ENCODE measurements around the gene CCDC77. TPM values are rescaled to one million over a fixed set of nuclear protein-coding genes. Genes with fewer than 3 reads are reported as not detected.

Gene CCDC77
- total and polyA plus RNA-seq, 2 donors (not counting 3 experiments of a cell fraction or from before 2014, with no cell fraction given) = 4.1 to 12.9 TPM

- Histone ChIP-seq H3K9me1 (replicated peaks; ENCODE audit: control insufficient read depth, extremely low read depth, insufficient read depth, low read length) (no peaks in the 10 kb centered on the region), H3K36me3 (ENCODE audit: control insufficient read depth in 2 of 2, extremely low read depth in 1 of 2, insufficient read depth in 2 of 2, low read length in 2 of 2) (no peaks in the 10 kb centered on the region), H2AFZ (ENCODE audit: low read depth, low read length) (no peak overlapping the region), H3K4me1 (ENCODE audit: control insufficient read depth, extremely low read depth, insufficient read depth, low read length) (no peaks in the 10 kb centered on the region), H3K27ac (ENCODE audit: insufficient read depth, low read depth, low read length) (no peak overlapping the region), H3K4me3 (replicated peaks in 1 of 3; ENCODE audit: insufficient read depth in 1 of 3, low read depth in 1 of 3, low read length in 3 of 3) (no peak overlapping the region), H3K79me2 (ENCODE audit: control insufficient read depth, insufficient read depth, low read length) (no peaks in the 10 kb centered on the region), H3K4me2 (ENCODE audit: insufficient read depth, low read length) (no peak overlapping the region), H3K27me3 (ENCODE audit: control insufficient read depth in 2 of 2, insufficient read depth in 2 of 2, low read length in 2 of 2) (peaks cover 33 to 36% of the 10 kb centered on the region in 2 experiments), H4K20me1 (replicated peaks; ENCODE audit: control insufficient read depth, extremely low read depth, insufficient read depth, low read length) (no peaks in the 10 kb centered on the region), H3K9me3 (replicated peaks; ENCODE audit: control insufficient read depth, insufficient read depth, low read length) (no peaks in the 10 kb centered on the region), H3K9ac (replicated peaks; ENCODE audit: extremely low read depth, insufficient read depth, low read length) (no peak overlapping the region)
- dilution Hi-C loops (cut with MboI; ENCODE audit: extremely low pct_ligation_motif_present, low sequenced_read_pairs) = no loop called here
- DNase-seq (ENCODE audit: low read depth, low spot score) = peak; percentile 21
- intact Hi-C loops (cut with micrococcal nuclease) = no loop called here
- CTCF ChIA-PET = interaction anchor here (1.4 kb wide), 1 partner anchor 38 kb away, joined by 4 read pairs; no protein-coding TSS in a partner anchor
- no peak for TF ChIP-seq GATA2 (IDR thresholded peaks at IDR 0.05; ENCODE audit: insufficient read depth, insufficient read length, low read depth, low read length)
- no peak for TF ChIP-seq MYC (IDR thresholded peaks at IDR 0.05; ENCODE audit: low read depth, low read length)
- no peak for TF ChIP-seq POLR2AphosphoS5 (IDR thresholded peaks at IDR 0.05; ENCODE audit: insufficient read depth, low read depth, low read length)
- TF ChIP-seq CTCF (IDR thresholded peaks at IDR 0.05; ENCODE audit: extremely low read depth in 1 of 2, insufficient read depth in 1 of 2, low read depth in 1 of 2, low read length in 2 of 2) = no peak
- TF ChIP-seq FOS (IDR thresholded peaks at IDR 0.05; ENCODE audit: borderline replicate concordance, insufficient read depth, low read length) = no peak
- TF ChIP-seq EZH2 (IDR thresholded peaks at IDR 0.05; ENCODE audit: borderline replicate concordance, low read depth, low read length, severe bottlenecking) = no peak
- no peak for TF ChIP-seq JUN (IDR thresholded peaks at IDR 0.05; ENCODE audit: borderline replicate concordance, insufficient read depth, insufficient read length, low read depth)
- TF ChIP-seq POLR2A (IDR thresholded peaks at IDR 0.05; ENCODE audit: low read depth, low read length) = no peak
- no peak for TF ChIP-seq MAX (IDR thresholded peaks at IDR 0.05; ENCODE audit: insufficient read depth, insufficient read length)
- no TSS peak for BruUV-seq (replicated peaks)
- no peak for FAIRE-seq
- POLR2A ChIA-PET = no interaction called here
These were observed 79.7 kb downstream of the CCDC77 start for GRCh38 chr12:480831-481816.
